NB4 (cell line): Measurements from ENCODE around the gene CELF4.

Experiments used
- DNase-seq: peaks from one replicate; pipeline ENCODE4 v3.0.0; 2010; ENCODE audit warnings: low read depth
- H3K4me3 ChIP-seq: one replicate; pipeline ENCODE4 v1.5.1; 2011; ENCODE audit warnings: mild to moderate bottlenecking, low read depth, low read length, moderate library complexity
- MYC ChIP-seq: IDR thresholded peaks from 2 replicates; pipeline ENCODE4 v1.6.1; 2011; ENCODE audit warnings: low read depth, low read length
- POLR2A ChIP-seq: IDR thresholded peaks from 2 replicates; pipeline ENCODE4 v1.6.1; 2011; ENCODE audit warnings: mild to moderate bottlenecking; ENCODE audit not compliant: insufficient read length; ENCODE audit errors: extremely low read depth
- TF ChIP-seq, protein P1 (sequence below): IDR thresholded peaks from one replicate; pipeline ENCODE4 v1.5.1; 2012; ENCODE audit warnings: low read depth, low read length
- TF ChIP-seq, protein P2 (sequence below): IDR thresholded peaks from 2 replicates; pipeline ENCODE4 v1.6.1; 2011; ENCODE audit warnings: low read depth, low read length

Gene CELF4

GRCh38 chr18:37260367-37261093 is 305.1 kb downstream of the CELF4 start:
- TF ChIP-seq MYC (no peak), POLR2A (no peak)
- TF ChIP-seq, protein P1, sequence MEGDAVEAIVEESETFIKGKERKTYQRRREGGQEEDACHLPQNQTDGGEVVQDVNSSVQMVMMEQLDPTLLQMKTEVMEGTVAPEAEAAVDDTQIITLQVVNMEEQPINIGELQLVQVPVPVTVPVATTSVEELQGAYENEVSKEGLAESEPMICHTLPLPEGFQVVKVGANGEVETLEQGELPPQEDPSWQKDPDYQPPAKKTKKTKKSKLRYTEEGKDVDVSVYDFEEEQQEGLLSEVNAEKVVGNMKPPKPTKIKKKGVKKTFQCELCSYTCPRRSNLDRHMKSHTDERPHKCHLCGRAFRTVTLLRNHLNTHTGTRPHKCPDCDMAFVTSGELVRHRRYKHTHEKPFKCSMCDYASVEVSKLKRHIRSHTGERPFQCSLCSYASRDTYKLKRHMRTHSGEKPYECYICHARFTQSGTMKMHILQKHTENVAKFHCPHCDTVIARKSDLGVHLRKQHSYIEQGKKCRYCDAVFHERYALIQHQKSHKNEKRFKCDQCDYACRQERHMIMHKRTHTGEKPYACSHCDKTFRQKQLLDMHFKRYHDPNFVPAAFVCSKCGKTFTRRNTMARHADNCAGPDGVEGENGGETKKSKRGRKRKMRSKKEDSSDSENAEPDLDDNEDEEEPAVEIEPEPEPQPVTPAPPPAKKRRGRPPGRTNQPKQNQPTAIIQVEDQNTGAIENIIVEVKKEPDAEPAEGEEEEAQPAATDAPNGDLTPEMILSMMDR = no peak
- TF ChIP-seq, protein P2, sequence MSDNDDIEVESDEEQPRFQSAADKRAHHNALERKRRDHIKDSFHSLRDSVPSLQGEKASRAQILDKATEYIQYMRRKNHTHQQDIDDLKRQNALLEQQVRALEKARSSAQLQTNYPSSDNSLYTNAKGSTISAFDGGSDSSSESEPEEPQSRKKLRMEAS = no peak
- no peak for DNase-seq
- H3K4me3 ChIP-seq = no peak overlapping the region

DNA sequence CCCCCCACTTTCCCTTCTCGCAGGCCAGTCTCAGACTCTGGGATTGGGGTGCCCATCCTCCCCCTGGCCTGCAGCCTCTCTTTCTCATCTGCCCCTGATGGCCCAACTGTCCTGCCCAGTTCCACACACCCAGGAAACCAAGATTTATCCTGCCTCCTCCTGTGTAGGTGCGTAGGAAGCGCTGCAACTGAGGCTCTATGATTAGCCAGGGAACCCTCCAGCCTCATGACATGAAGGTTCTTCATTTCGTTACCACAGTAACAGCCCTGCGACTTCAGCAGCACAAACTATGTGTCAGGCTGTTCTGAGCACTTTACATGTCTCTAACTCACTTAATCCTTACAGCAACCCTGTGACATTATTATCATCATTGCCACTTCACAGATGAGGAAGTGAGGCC is 305.9 kb downstream of the CELF4 start:
- DNase-seq = no peak
- H3K4me3 ChIP-seq = no peak overlapping the region

GRCh38 chr18:37258819-37259218 is 306.8 kb downstream of the CELF4 start:
- no peak for TF ChIP-seq MYC
- TF ChIP-seq, protein P1 = no peak
- TF ChIP-seq, protein P2 = no peak
- no peak for TF ChIP-seq POLR2A
- DNase-seq = no peak
- no peak overlapping the region for H3K4me3 ChIP-seq

More for the DNA sequence above, 305.9 kb downstream of the CELF4 start:
- TF ChIP-seq, protein P1 = no peak
- TF ChIP-seq POLR2A = no peak
- no peak for TF ChIP-seq MYC
- TF ChIP-seq, protein P2 = no peak

DNA sequence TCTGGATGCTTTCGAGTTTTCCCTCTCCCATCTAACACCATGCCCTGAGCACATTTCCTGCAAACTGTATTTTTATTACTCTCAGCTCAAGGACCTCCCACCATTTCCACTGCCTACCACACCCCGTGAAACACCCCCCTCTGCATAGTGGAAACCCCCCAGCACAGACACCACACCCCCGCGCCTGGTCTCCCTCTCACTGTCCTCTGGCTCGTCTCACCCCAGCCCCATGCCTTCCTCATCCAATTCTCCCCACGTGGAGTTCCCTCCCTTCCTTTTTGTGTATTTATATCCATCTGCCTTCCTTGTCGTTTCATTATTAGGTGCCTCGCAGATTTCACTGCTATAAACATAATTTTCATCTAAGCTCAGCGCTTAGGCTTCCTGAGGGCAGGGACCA is 307.5 kb downstream of the CELF4 start:
- DNase-seq = no peak
- no peak for TF ChIP-seq MYC
- TF ChIP-seq, protein P2 = no peak
- TF ChIP-seq POLR2A = no peak
- TF ChIP-seq, protein P1 = no peak
- H3K4me3 ChIP-seq = no peak overlapping the region

GRCh38 chr18:37254973-37255372 is 310.6 kb downstream of the CELF4 start:
- no peak overlapping the region for H3K4me3 ChIP-seq
- no peak for TF ChIP-seq POLR2A
- TF ChIP-seq MYC = no peak
- TF ChIP-seq, protein P1 = no peak
- TF ChIP-seq, protein P2 = no peak
- DNase-seq = no peak

DNA sequence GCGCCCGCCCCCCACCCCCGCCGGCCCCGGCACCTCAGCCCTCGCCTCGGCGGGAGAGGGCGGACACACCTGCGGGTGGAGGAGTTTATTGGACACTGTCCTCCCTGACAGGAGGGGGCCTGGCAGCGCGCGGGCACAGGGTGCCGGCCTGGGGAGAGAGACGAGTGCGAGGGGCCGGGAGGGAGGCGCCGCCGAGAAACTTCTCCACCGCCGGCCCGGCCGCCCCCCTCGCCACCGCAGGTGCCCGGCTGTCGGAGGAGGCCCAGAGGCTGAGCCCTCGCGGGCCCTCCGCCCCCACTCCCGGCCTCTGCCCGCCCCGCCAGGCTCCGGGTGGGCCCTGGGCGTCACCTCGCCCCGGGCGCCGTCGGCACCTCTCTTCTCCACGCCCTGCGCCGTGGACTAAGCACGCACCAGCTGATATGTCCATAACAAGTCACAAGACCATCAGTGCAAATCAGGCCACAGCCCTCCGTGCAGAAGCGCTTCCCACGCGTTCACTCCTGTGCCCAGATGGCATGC is 311.3 kb downstream of the CELF4 start:
- no peak for DNase-seq
- TF ChIP-seq, protein P1 = no peak
- TF ChIP-seq, protein P2 = no peak
- TF ChIP-seq POLR2A (no peak), MYC (no peak)
- no peak overlapping the region for H3K4me3 ChIP-seq
